ENCODE measurements around the gene ANOS1. TPM values are rescaled to one million over a fixed set of nuclear protein-coding genes. Genes with fewer than 3 reads are reported as not detected.
"Not testable (repeated sequence)": the region's sequence is repeated elsewhere in the genome, so short reads cannot be mapped to it uniquely, and the experiment has no call there.

The ANOS1 gene, protein sequence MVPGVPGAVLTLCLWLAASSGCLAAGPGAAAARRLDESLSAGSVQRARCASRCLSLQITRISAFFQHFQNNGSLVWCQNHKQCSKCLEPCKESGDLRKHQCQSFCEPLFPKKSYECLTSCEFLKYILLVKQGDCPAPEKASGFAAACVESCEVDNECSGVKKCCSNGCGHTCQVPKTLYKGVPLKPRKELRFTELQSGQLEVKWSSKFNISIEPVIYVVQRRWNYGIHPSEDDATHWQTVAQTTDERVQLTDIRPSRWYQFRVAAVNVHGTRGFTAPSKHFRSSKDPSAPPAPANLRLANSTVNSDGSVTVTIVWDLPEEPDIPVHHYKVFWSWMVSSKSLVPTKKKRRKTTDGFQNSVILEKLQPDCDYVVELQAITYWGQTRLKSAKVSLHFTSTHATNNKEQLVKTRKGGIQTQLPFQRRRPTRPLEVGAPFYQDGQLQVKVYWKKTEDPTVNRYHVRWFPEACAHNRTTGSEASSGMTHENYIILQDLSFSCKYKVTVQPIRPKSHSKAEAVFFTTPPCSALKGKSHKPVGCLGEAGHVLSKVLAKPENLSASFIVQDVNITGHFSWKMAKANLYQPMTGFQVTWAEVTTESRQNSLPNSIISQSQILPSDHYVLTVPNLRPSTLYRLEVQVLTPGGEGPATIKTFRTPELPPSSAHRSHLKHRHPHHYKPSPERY
- total RNA-seq (under 1 TPM in 3 of 5 donors, not detected in 2; 0.10 to 0.13 (median 0.12) TPM), total RNA-seq (0 to 0.15 (median 0) reads per million in 29 experiments)
- total RNA-seq (2013): 0.06 TPM

DNA sequence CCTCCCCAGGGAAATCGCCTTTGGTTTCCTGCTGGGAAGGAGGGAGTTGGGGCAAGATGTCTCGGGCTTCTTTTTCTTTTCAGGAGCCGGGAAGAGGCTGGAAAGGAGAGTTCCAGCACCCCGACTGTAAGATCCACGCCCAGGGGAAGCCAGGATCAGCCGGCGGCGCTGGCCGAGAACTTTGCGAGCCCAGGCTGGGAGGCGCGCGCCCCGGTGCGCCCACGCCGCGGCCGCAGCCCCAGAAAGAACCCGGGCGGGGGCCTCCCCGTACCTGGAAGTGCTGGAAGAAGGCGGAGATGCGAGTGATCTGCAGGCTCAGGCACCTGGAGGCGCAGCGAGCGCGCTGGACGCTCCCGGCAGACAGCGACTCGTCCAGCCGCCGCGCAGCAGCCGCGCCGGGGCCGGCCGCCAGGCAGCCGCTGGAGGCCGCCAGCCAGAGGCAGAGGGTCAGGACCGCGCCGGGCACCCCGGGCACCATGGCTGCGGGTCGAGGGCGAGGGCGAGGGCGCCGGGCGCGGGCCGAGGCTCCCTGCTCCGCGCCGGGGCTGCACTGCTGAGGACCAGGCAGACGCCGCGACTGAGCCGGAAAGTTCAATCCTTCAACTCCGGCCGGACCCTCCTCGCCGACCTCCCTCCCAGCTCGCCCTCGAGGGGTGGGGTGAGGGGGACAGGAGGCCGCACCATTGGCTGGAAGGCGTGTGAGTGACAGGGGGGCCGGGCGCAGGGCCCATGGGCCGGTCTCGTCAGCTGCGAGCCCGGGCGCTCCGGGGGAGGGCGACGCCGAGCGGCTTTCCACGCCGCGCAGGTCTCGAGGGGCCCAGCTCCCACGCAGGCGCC is at the start of gene ANOS1:
ANOS1 (minus strand) TSS at position 579 of the 837 bp plus-strand sequence; CDS start at position 478, 101 bp downstream.
- ATAC-seq (replicated peaks in 1 of 4) (no peak), DNase-seq (no peak)
- Histone ChIP-seq H3K4me1 (ENCODE audit: control insufficient read depth in 1 of 2, extremely low read depth in 1 of 2, insufficient read depth in 2 of 2, low read length in 2 of 2) (no peaks in the 10 kb centered on the region), H3K36me3 (ENCODE audit: control insufficient read depth in 2 of 2, extremely low read depth in 1 of 2, insufficient read depth in 1 of 2, low read length in 1 of 2) (no peaks in the 10 kb centered on the region), H3K4me3 (ENCODE audit: control insufficient read depth in 1 of 2, extremely low read depth in 1 of 2, low read length in 1 of 2) (no peak within 1 kb of the TSS), H3K27ac (ENCODE audit: low read length) (no peak within 1 kb of the TSS), H3K27me3 (replicated peaks in 1 of 2; ENCODE audit: control insufficient read depth in 2 of 2, extremely low read depth in 1 of 2, insufficient read depth in 2 of 2, low read length in 1 of 2) (peaks cover 2 to 28% of the 10 kb centered on the region in 2 experiments), H3K9me3 (no peaks in the 10 kb centered on the region)
- Mint-ChIP-seq H3K9me3 (no peaks in the 10 kb centered on the region), H3K36me3 (no peaks in the 10 kb centered on the region), H3K27me3 (peaks cover 22 to 29% of the 10 kb centered on the region in 2 donors), H3K4me1 (peaks cover 0 to 8% (median 6%) of the 10 kb centered on the region in 3 donors), H3K27ac (peak within 1 kb of the TSS in 1 of 2 donors; percentile 8), H3K4me3 (peak within 1 kb of the TSS in 1 of 3 donors; percentile 9)
- CTCF ChIA-PET: no interaction called here
- 5% methylated on average over 45 of the region's 88 CpGs for WGBS (ENCODE audit: insufficient coverage)
- POLR2A ChIA-PET: no interaction called here

DNA sequence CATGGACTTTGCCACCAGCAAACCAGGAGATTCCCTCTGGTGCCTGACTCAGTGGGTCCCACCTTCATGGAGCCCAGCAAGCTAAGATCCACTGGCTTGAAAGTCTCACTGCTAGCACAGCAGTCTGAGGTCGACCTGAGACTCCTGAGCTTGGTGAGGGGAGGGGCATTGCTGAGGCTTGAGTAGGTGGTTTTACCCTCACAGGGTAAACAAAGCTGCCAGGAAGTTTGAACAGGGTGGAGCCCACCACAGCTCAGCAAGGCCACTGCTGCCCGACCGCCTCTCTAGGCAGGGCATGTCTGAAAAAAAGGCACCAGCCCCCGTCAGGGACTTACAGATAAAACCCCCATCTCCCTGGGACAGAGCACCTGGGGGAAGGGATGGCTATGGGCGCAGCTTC is 41.2 kb upstream of the ANOS1 start:
- no peaks in the 10 kb centered on the region for H3K36me3 Mint-ChIP-seq
- Histone ChIP-seq H3K4me1 (ENCODE audit: control insufficient read depth in 1 of 2, extremely low read depth in 1 of 2, insufficient read depth in 2 of 2, low read length in 2 of 2) (peaks cover 0 to 10% of the 10 kb centered on the region in 2 experiments), H3K36me3 (ENCODE audit: control insufficient read depth in 2 of 2, extremely low read depth in 1 of 2, insufficient read depth in 1 of 2, low read length in 1 of 2) (no peaks in the 10 kb centered on the region), H3K27ac (ENCODE audit: low read length) (no peak overlapping the region), H3K4me3 (ENCODE audit: control insufficient read depth in 1 of 2, extremely low read depth in 1 of 2, low read length in 1 of 2) (no peak overlapping the region), H3K27me3 (replicated peaks in 1 of 2; ENCODE audit: control insufficient read depth in 2 of 2, extremely low read depth in 1 of 2, insufficient read depth in 2 of 2, low read length in 1 of 2) (peaks cover 0 to 6% of the 10 kb centered on the region in 2 experiments), H3K9me3 (no peaks in the 10 kb centered on the region)
- peaks cover 2 to 13% of the 10 kb centered on the region in 2 donors for H3K27me3 Mint-ChIP-seq
- H3K27ac Mint-ChIP-seq: no peak overlapping the region
- CTCF ChIA-PET: no interaction called here
- WGBS (ENCODE audit: insufficient coverage): 80% methylated on average over 1 of the region's 5 CpGs
- H3K9me3 Mint-ChIP-seq: no peaks in the 10 kb centered on the region
- peak overlapping the region in 1 of 3 donors; percentile 11 for H3K4me3 Mint-ChIP-seq
- DNase-seq (peak in 2 of 35 experiments; percentile 9 to 14), ATAC-seq (replicated peaks in 1 of 4) (peak in 3 of 4 experiments; percentile 35 to 45 (median 37))
- POLR2A ChIA-PET: no interaction called here
- peaks cover 0 to 7% (median 6%) of the 10 kb centered on the region in 3 donors for H3K4me1 Mint-ChIP-seq

DNA sequence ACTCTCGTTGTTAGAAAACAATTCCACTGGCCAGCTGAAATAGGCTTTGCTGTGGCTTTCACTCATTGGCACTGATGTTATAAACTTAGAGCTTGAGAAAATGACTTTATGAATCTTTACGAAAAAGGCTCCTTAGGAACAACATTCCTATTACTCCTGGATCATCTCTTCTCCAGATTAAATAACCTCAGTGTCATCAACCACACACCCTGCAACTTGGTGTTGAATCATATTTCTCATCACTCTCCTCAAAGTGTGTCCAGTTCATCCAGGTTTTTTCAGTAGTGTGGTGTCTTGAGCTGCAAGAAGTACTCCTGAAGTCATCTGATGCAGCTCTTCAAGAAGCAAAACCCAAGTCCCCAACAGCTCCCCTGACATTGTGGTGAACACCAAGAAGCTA is 28.1 kb upstream of the ANOS1 start:
- Mint-ChIP-seq H3K4me1 (peaks cover 0 to 2% (median 0%) of the 10 kb centered on the region in 3 donors), H3K27ac (no peak overlapping the region), H3K9me3 (peaks cover 0 to 3% (median 0%) of the 10 kb centered on the region in 3 donors), H3K27me3 (peaks cover 13 to 38% of the 10 kb centered on the region in 2 donors), H3K4me3 (no peak overlapping the region), H3K36me3 (no peaks in the 10 kb centered on the region)
- DNase-seq (no peak), ATAC-seq (replicated peaks in 1 of 4) (no peak)
- H3K4me1 ChIP-seq (ENCODE audit: control insufficient read depth in 1 of 2, extremely low read depth in 1 of 2, insufficient read depth in 2 of 2, low read length in 2 of 2): no peaks in the 10 kb centered on the region
- no peaks in the 10 kb centered on the region for H3K27me3 ChIP-seq (replicated peaks in 1 of 2; ENCODE audit: control insufficient read depth in 2 of 2, extremely low read depth in 1 of 2, insufficient read depth in 2 of 2, low read length in 1 of 2)
- no peaks in the 10 kb centered on the region for H3K36me3 ChIP-seq (ENCODE audit: control insufficient read depth in 2 of 2, extremely low read depth in 1 of 2, insufficient read depth in 1 of 2, low read length in 1 of 2)
- no peaks in the 10 kb centered on the region for H3K9me3 ChIP-seq
- CTCF ChIA-PET: no interaction called here
- no peak overlapping the region for H3K27ac ChIP-seq (ENCODE audit: low read length)
- WGBS (ENCODE audit: insufficient coverage): no CpG with 5 or more reads among the region's 2 CpGs
- no peak overlapping the region for H3K4me3 ChIP-seq (ENCODE audit: control insufficient read depth in 1 of 2, extremely low read depth in 1 of 2, low read length in 1 of 2)
- POLR2A ChIA-PET: no interaction called here

DNA sequence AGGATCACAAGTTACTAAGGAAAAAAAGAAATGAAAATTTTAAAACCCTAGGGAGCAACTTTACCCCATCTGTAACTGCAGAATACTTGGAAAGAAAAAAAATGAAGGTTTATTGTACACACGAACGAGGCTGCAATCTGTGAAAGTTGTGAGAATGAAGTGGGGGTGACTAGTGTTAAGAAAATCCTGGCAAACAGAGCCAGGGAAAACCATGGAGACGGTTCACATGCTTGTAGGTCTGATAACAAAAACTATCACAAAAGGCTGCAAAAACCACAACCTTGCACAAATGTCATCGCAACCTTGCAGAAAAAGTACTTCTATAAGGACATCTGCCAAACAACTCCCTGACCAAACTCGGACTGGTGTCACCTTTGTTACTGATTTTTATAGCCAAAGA is 26.8 kb upstream of the ANOS1 start:
- DNase-seq; H3K4me1 Mint-ChIP-seq; H3K9me3 ChIP-seq; H3K4me1 ChIP-seq (ENCODE audit: control insufficient read depth in 1 of 2, extremely low read depth in 1 of 2, insufficient read depth in 2 of 2, low read length in 2 of 2); H3K4me3 Mint-ChIP-seq; ATAC-seq (replicated peaks in 1 of 4); H3K4me3 ChIP-seq (ENCODE audit: control insufficient read depth in 1 of 2, extremely low read depth in 1 of 2, low read length in 1 of 2); H3K36me3 Mint-ChIP-seq; POLR2A ChIA-PET; H3K36me3 ChIP-seq (ENCODE audit: control insufficient read depth in 2 of 2, extremely low read depth in 1 of 2, insufficient read depth in 1 of 2, low read length in 1 of 2); H3K27ac Mint-ChIP-seq; H3K27me3 ChIP-seq (replicated peaks in 1 of 2; ENCODE audit: control insufficient read depth in 2 of 2, extremely low read depth in 1 of 2, insufficient read depth in 2 of 2, low read length in 1 of 2); H3K9me3 Mint-ChIP-seq; H3K27ac ChIP-seq (ENCODE audit: low read length): not testable (repeated sequence)
- no CpG with 5 or more reads among the region's 5 CpGs for WGBS (ENCODE audit: insufficient coverage)
- peaks cover 11 to 31% of the 10 kb centered on the region in 2 donors for H3K27me3 Mint-ChIP-seq
- CTCF ChIA-PET: interaction anchor here in 1 of 2 donors (0.6 kb wide), 1 partner anchor 920 kb away, joined by 3 read pairs; no protein-coding TSS in a partner anchor

DNA sequence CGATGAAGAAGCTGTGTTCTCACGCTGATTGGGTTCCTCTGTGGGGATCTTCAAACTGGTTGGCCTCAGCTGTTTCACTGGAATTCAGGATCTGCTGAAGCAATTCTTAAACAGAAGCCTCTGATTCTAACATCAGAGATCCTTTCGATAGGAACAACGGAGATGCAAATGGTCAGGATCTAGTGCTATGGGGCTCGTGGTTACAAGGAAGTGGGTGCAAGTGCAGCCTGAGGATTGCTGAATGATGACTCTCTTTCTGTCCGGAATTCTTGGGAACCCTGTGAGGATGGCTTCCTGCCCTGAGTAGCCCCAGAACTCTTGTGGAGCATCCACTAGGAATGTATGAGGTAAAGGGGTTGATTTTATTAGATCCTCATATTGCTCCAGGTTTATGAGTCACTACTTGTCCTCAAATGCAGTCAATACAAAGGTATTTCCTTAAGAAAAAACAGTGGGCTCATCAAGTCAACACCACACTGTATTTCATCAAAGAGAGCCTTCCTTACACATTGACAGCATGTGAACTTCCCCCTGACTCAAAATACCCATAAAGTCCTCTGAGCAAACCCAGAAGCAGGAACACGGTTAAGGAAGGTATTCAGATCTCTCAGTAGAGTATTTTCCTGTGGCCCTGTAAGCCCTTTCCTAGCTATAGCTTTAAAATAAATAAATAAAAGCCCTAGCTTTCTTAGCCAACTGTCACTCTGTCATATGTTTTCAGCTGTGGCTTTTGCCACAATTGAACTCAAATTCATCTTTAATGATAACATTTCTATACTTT is 25.9 kb upstream of the ANOS1 start:
- WGBS (ENCODE audit: insufficient coverage): 100% methylated on average over 2 of the region's 7 CpGs
- H3K36me3 ChIP-seq (ENCODE audit: control insufficient read depth in 2 of 2, extremely low read depth in 1 of 2, insufficient read depth in 1 of 2, low read length in 1 of 2); H3K4me3 ChIP-seq (ENCODE audit: control insufficient read depth in 1 of 2, extremely low read depth in 1 of 2, low read length in 1 of 2); DNase-seq; POLR2A ChIA-PET; H3K4me1 Mint-ChIP-seq; H3K27ac Mint-ChIP-seq; H3K4me3 Mint-ChIP-seq; H3K9me3 Mint-ChIP-seq; H3K9me3 ChIP-seq; ATAC-seq (replicated peaks in 1 of 4); H3K4me1 ChIP-seq (ENCODE audit: control insufficient read depth in 1 of 2, extremely low read depth in 1 of 2, insufficient read depth in 2 of 2, low read length in 2 of 2); CTCF ChIA-PET; H3K27ac ChIP-seq (ENCODE audit: low read length); H3K27me3 ChIP-seq (replicated peaks in 1 of 2; ENCODE audit: control insufficient read depth in 2 of 2, extremely low read depth in 1 of 2, insufficient read depth in 2 of 2, low read length in 1 of 2); H3K36me3 Mint-ChIP-seq: not testable (repeated sequence)
- H3K27me3 Mint-ChIP-seq: peaks cover 11 to 25% of the 10 kb centered on the region in 2 donors
